ENCODE measurements around the gene DYDC2. TPM values are rescaled to one million over a fixed set of nuclear protein-coding genes. Genes with fewer than 3 reads are reported as not detected.
"Not testable (repeated sequence)": the region's sequence is repeated elsewhere in the genome, so short reads cannot be mapped to it uniquely, and the experiment has no call there.

Gene DYDC2
- total and polyA plus RNA-seq, 4 donors, result 3.1 to 11.8 (median 9.7) TPM

GRCh38 chr10:80416479-80417098, 60.0 kb downstream of the DYDC2 start:
- Histone ChIP-seq H3K4me1 (ENCODE audit: control insufficient read depth, insufficient read depth, low read length) (peaks cover 43% of the 10 kb centered on the region), H3K36me3 (ENCODE audit: control insufficient read depth, insufficient read depth, low read length) (peaks cover 15% of the 10 kb centered on the region), H3K27me3 (ENCODE audit: control insufficient read depth, insufficient read depth, low read length) (no peaks in the 10 kb centered on the region), H3K27ac (ENCODE audit: low read depth, low read length) (peak overlapping the region; percentile 74), H3K9me3 (ENCODE audit: control insufficient read depth, insufficient read depth, low read length) (no peaks in the 10 kb centered on the region), H3K4me3 (ENCODE audit: low read depth, low read length) (no peak overlapping the region)
- DNase-seq (ENCODE audit: low read depth in 4 of 6, low spot score in 6 of 6), result peak in 5 of 6 donors; percentile 48 to 87 (median 63)
- WGBS (ENCODE audit: insufficient coverage), result 42% methylated on average over 9 of the region's 15 CpGs

GRCh38 chr10:80417256-80417655, 60.7 kb downstream of the DYDC2 start:
- not testable (repeated sequence) for H3K27ac ChIP-seq (ENCODE audit: low read depth, low read length)
- no CpG with 5 or more reads among the region's 6 CpGs for WGBS (ENCODE audit: insufficient coverage)

More at GRCh38 chr10:80417256-80417655, 60.7 kb downstream of the DYDC2 start:
- H3K4me3 ChIP-seq (ENCODE audit: low read depth, low read length); H3K27me3 ChIP-seq (ENCODE audit: control insufficient read depth, insufficient read depth, low read length); H3K9me3 ChIP-seq (ENCODE audit: control insufficient read depth, insufficient read depth, low read length); DNase-seq (ENCODE audit: low read depth in 4 of 6, low spot score in 6 of 6): not testable (repeated sequence)
- peaks cover 16% of the 10 kb centered on the region for H3K36me3 ChIP-seq (ENCODE audit: control insufficient read depth, insufficient read depth, low read length)
- H3K4me1 ChIP-seq (ENCODE audit: control insufficient read depth, insufficient read depth, low read length), result peaks cover 38% of the 10 kb centered on the region

Other genes with a start within 250 kb of the DYDC2 start
- gene PLAC9, start 224.1 kb upstream of the DYDC2 start, total RNA-seq, result 10 to 100 TPM in 1 of 2 donors, 1 to 10 TPM in 1; 7.6 to 81.7 TPM
- 10 to 100 TPM; 20.5 to 36.4 TPM for gene PLAC9, start 224.1 kb upstream of the DYDC2 start, polyA plus RNA-seq (ENCODE audit: insufficient read length in 2 of 2)
- 10 to 100 TPM; 22.8 to 88.8 TPM for gene ANXA11, start 151.2 kb upstream of the DYDC2 start, total RNA-seq
- gene ANXA11, start 151.2 kb upstream of the DYDC2 start, polyA plus RNA-seq (ENCODE audit: insufficient read length in 2 of 2), result 10 to 100 TPM; 19.0 to 28.9 TPM
- gene MAT1A, start 67.1 kb upstream of the DYDC2 start, total RNA-seq, result under 1 TPM; 0.44 to 0.50 TPM
- under 1 TPM; 0.39 to 0.70 TPM for gene MAT1A, start 67.1 kb upstream of the DYDC2 start, polyA plus RNA-seq (ENCODE audit: insufficient read length in 2 of 2)
- gene DYDC1, start within 50 bp of the DYDC2 start, total RNA-seq, result 1 to 10 TPM in 1 of 2 donors, not detected in 1; 1.4 TPM
- under 1 TPM; 0.35 to 0.38 TPM for gene DYDC1, start within 50 bp of the DYDC2 start, polyA plus RNA-seq (ENCODE audit: insufficient read length in 2 of 2)
- gene PRXL2A, start 51.8 kb downstream of the DYDC2 start, total RNA-seq, result 100 to 1,000 TPM in 1 of 2 donors, 10 to 100 TPM in 1; 69.7 to 124 TPM
- 100 to 1,000 TPM; 151 to 161 TPM for gene PRXL2A, start 51.8 kb downstream of the DYDC2 start, polyA plus RNA-seq (ENCODE audit: insufficient read length in 2 of 2)
- 10 to 100 TPM; 19.8 to 38.7 TPM for gene TSPAN14, start 97.5 kb downstream of the DYDC2 start, total RNA-seq
- 10 to 100 TPM; 72.5 to 82.5 TPM for gene TSPAN14, start 97.5 kb downstream of the DYDC2 start, polyA plus RNA-seq (ENCODE audit: insufficient read length in 2 of 2)
- under 1 TPM; 0.11 to 0.20 TPM for gene SH2D4B, start 181.1 kb downstream of the DYDC2 start, total RNA-seq
- under 1 TPM; 0.14 to 0.35 TPM for gene SH2D4B, start 181.1 kb downstream of the DYDC2 start, polyA plus RNA-seq (ENCODE audit: insufficient read length in 2 of 2)

All from spinal cord (tissue), 10 donors.